ENCODE measurements around the gene PPM1F. TPM values are rescaled to one million over a fixed set of nuclear protein-coding genes. Genes with fewer than 3 reads are reported as not detected.

Gene PPM1F
- total RNA-seq, 1 donor from 2014 or later = 26.2 TPM

DNA sequence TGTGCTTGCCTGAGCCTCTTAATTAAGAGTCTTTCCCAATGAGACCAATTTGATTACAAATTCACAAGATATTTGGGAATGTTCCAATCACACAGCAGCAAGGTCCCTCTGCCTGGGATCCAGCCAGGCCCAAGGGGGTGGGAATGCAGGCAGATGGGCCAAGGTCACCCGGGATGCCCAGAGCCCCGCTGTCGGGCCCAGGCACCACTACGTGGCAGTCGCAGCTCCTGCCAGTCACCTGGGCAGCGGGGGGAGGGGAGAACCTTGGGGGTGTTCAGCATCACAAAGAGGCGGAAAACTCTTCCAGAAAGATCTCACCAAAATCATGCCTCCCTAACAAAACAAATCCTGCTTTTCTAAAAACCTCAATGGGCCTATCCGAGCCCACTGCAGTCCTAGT is 30.9 kb downstream of the PPM1F start:
- Mint-ChIP-seq H3K27ac (ENCODE audit: unreplicated experiment) (no peak overlapping the region), H3K4me1 (ENCODE audit: low read depth) (peaks cover 4% of the 10 kb centered on the region), H3K27me3 (ENCODE audit: low read depth) (no peaks in the 10 kb centered on the region), H3K4me3 (ENCODE audit: unreplicated experiment) (no peak overlapping the region), H3K9me3 (ENCODE audit: low read depth) (no peaks in the 10 kb centered on the region), H3K36me3 (ENCODE audit: low read depth) (no peaks in the 10 kb centered on the region)
- DNase-seq (ENCODE audit: low spot score) = no peak
- TF ChIP-seq, protein P1, sequence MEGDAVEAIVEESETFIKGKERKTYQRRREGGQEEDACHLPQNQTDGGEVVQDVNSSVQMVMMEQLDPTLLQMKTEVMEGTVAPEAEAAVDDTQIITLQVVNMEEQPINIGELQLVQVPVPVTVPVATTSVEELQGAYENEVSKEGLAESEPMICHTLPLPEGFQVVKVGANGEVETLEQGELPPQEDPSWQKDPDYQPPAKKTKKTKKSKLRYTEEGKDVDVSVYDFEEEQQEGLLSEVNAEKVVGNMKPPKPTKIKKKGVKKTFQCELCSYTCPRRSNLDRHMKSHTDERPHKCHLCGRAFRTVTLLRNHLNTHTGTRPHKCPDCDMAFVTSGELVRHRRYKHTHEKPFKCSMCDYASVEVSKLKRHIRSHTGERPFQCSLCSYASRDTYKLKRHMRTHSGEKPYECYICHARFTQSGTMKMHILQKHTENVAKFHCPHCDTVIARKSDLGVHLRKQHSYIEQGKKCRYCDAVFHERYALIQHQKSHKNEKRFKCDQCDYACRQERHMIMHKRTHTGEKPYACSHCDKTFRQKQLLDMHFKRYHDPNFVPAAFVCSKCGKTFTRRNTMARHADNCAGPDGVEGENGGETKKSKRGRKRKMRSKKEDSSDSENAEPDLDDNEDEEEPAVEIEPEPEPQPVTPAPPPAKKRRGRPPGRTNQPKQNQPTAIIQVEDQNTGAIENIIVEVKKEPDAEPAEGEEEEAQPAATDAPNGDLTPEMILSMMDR (IDR thresholded peaks at IDR 0.05) = no peak

DNA sequence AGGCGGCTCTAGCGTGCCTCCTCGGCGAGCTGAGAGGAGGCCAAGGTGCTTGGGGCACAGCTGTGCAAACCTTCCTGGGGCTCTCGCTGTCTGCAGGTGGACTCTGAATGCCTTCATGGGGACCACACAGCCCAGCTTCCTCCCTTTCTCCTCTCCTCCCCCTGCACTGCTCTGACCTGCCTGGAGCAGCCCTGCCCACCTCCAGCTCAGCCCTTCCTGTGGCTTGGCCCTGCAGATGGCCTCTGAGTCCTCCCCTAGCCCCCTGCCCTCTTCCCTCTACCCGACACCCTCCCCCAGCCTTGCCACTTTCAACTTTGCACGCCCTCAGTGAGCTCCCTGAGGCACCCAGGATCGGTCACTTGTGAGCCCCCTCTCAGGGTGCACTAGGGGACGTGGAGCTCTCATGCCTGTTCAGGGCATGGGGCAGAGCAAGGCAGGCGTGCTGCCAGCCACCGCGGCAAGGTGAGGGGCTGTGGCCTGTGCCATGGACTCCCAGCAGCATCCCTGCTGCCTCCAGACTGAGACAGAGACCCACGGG is 31.4 kb downstream of the PPM1F start:
- DNase-seq (ENCODE audit: low spot score) = no peak
- peaks cover 4% of the 10 kb centered on the region for H3K4me1 Mint-ChIP-seq (ENCODE audit: low read depth)
- H3K9me3 Mint-ChIP-seq (ENCODE audit: low read depth) = no peaks in the 10 kb centered on the region
- H3K36me3 Mint-ChIP-seq (ENCODE audit: low read depth) = no peaks in the 10 kb centered on the region
- TF ChIP-seq, protein P1 (IDR thresholded peaks at IDR 0.05) = no peak
- H3K4me3 Mint-ChIP-seq (ENCODE audit: unreplicated experiment) = no peak overlapping the region
- H3K27ac Mint-ChIP-seq (ENCODE audit: unreplicated experiment) = no peak overlapping the region
- no peaks in the 10 kb centered on the region for H3K27me3 Mint-ChIP-seq (ENCODE audit: low read depth)

DNA sequence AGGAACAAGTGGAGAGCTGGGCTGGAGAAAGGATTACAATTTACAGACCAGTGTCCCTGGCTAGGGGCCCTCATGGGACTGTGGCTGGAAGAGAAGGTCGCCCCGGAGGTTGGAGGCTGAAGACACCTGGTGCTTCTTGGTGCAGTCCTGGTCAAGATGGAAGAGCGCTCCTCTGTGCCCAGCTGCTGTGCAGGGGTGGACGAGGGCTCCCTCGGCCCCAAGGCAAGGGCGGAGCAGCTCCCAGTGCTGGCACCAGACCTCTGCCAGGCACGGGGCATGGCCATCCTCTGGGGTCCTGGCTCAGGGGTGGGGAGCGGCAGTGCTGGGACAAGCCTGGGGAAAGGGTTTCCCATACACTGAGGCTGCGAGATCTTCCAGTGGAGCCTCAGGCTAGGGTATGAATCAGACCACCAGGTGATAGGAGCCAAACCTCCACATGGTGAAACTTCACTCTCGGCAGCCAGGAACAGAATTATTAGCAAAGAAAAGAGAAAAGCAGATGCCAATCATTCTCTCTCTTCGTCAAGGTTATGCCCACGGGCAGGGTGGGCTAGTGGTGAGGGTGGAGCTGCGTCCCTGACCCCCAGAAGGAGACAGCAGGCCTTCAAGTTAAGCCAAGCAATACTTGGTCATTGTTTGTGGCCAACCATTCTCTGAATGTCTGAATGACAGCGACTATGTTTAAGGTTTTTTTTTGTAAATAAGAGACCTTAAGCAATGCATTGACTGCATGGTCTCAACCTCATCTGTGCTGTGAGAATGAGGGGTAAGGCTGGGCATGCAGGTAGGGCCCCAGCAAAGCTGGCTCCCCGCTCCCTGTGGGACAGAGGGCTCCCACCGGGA is 32.1 kb downstream of the PPM1F start:
- H3K36me3 Mint-ChIP-seq (ENCODE audit: low read depth) = no peaks in the 10 kb centered on the region
- H3K4me1 Mint-ChIP-seq (ENCODE audit: low read depth) = peaks cover 4% of the 10 kb centered on the region
- no peaks in the 10 kb centered on the region for H3K9me3 Mint-ChIP-seq (ENCODE audit: low read depth)
- no peaks in the 10 kb centered on the region for H3K27me3 Mint-ChIP-seq (ENCODE audit: low read depth)
- no peak overlapping the region for H3K4me3 Mint-ChIP-seq (ENCODE audit: unreplicated experiment)
- no peak for DNase-seq (ENCODE audit: low spot score)
- no peak overlapping the region for H3K27ac Mint-ChIP-seq (ENCODE audit: unreplicated experiment)
- TF ChIP-seq, protein P1 (IDR thresholded peaks at IDR 0.05) = no peak

DNA sequence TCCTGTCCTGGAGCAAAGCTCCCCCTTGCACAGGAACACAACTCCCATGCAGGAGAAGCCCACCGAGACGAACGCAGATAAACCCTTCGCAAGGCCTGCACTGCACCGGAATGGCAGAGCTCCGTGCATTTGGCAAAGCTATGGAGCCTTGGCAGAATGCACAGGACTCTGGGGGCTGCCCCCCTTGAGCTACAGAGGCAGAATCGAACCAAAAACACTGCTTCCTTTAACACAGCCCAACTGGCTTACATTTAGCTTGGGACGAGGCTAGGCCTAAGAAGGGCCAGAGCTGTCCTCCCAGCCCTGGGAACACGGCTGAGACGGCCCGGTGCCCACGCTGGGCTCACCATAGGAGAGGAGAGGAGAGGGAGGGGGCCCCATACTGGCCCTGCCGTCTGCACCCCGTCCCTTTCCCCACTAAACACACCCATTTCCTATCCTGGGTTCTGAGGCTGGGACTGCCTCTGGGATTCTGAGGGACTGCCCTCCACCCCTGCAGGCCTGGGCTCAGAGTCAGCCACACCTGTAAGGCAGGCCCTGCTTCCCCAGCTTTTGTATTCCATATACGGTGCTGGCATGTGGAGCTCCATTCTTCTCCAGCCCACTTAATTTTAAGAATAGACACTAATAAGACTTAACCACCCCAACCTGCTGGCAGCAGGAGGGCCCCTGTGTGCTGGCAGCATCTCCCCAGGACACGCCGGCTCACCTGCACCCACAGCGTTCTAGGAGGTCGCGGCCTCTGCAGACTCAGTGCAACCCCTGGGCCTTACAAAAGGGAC is 32.9 kb downstream of the PPM1F start:
- no peak for DNase-seq (ENCODE audit: low spot score)
- TF ChIP-seq, protein P1 (IDR thresholded peaks at IDR 0.05) = no peak
- Mint-ChIP-seq H3K36me3 (ENCODE audit: low read depth) (no peaks in the 10 kb centered on the region), H3K4me3 (ENCODE audit: unreplicated experiment) (no peak overlapping the region), H3K9me3 (ENCODE audit: low read depth) (no peaks in the 10 kb centered on the region), H3K4me1 (ENCODE audit: low read depth) (peaks cover 4% of the 10 kb centered on the region), H3K27ac (ENCODE audit: unreplicated experiment) (no peak overlapping the region), H3K27me3 (ENCODE audit: low read depth) (no peaks in the 10 kb centered on the region)

DNA sequence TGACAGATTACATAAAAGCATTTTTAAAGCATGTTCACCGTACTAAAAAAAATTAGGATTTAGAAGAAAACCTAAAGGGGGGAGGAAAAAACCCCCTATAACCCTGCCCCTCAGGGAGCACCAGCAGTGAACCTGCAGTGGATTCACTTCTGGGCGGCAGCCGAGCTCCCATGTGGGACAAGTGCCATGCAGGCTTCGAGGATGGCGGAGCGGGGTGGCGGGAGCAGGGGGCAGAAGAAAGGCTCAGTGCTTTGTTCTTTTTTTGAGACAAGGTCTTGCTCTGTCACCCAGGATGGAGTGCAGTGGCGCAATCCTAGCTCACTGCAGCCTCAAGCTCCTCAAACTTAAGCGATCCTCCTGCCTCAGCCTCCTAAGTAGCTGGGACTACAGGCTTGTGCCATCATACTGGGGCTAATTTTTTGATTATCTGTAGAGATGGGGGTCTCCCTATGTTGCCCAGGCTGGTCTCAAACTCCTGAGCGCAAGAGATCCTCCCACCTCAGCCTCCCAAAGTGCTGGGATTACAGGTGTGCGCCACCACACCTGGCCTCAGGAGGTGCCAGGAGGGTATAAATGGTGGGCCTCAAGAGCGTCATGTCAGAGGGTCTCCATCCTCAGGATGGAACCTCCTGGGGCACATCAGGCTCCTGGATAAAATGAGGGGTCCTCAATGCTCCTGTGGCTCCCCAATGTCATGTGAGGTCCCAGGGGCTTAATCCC is 34.0 kb downstream of the PPM1F start:
- no peaks in the 10 kb centered on the region for H3K36me3 Mint-ChIP-seq (ENCODE audit: low read depth)
- peaks cover 4% of the 10 kb centered on the region for H3K4me1 Mint-ChIP-seq (ENCODE audit: low read depth)
- H3K4me3 Mint-ChIP-seq (ENCODE audit: unreplicated experiment) = no peak overlapping the region
- H3K9me3 Mint-ChIP-seq (ENCODE audit: low read depth) = no peaks in the 10 kb centered on the region
- H3K27ac Mint-ChIP-seq (ENCODE audit: unreplicated experiment) = no peak overlapping the region
- TF ChIP-seq, protein P1 (IDR thresholded peaks at IDR 0.05) = no peak
- no peak for DNase-seq (ENCODE audit: low spot score)
- no peaks in the 10 kb centered on the region for H3K27me3 Mint-ChIP-seq (ENCODE audit: low read depth)
